Midbrain (tissue), 1 donor: ENCODE results near the gene TMPRSS13.

Experiments
- DNase-seq: peaks from one replicate; lab custom pipeline; 2025; lab: John Stamatoyannopoulos, UW

The TMPRSS13 gene

GRCh38 chr11:117898059-117898458 is 31.1 kb downstream of the TMPRSS13 start:
- no peak for DNase-seq

- DNase-seq: no peak
These were observed 36.6 kb downstream of the TMPRSS13 start for GRCh38 chr11:117892651-117893050.

- DNase-seq: no peak
These were observed 37.8 kb downstream of the TMPRSS13 start for GRCh38 chr11:117891362-117891761.

- no peak for DNase-seq
These were observed 41.0 kb downstream of the TMPRSS13 start for GRCh38 chr11:117888139-117888566.

GRCh38 chr11:117887431-117888138 is 41.6 kb downstream of the TMPRSS13 start:
- no peak for DNase-seq

- no peak for DNase-seq
These were observed 43.4 kb downstream of the TMPRSS13 start for GRCh38 chr11:117885777-117886176.

GRCh38 chr11:117884994-117885393 is 44.2 kb downstream of the TMPRSS13 start:
- no peak for DNase-seq

- DNase-seq: no peak
These were observed 46.1 kb downstream of the TMPRSS13 start for GRCh38 chr11:117883063-117883462.

- DNase-seq: no peak
These were observed 46.8 kb downstream of the TMPRSS13 start for GRCh38 chr11:117882311-117882905.

- no peak for DNase-seq
These were observed 48.0 kb downstream of the TMPRSS13 start for GRCh38 chr11:117881217-117881616.

GRCh38 chr11:117879516-117880480 is 49.4 kb downstream of the TMPRSS13 start:
- DNase-seq: no peak

GRCh38 chr11:117878939-117879475 is 50.2 kb downstream of the TMPRSS13 start:
- no peak for DNase-seq

- no peak for DNase-seq
These were observed 50.8 kb downstream of the TMPRSS13 start for GRCh38 chr11:117878314-117878938.

- DNase-seq: no peak
These were observed 52.0 kb downstream of the TMPRSS13 start for GRCh38 chr11:117877120-117877784.

- peak; percentile 37 for DNase-seq
These were observed 52.7 kb downstream of the TMPRSS13 start, which contains the start of gene FXYD6 for GRCh38 chr11:117876341-117877119. Gene FXYD6, minus strand, starts transcription at chr11:117876658. Its CDS starts 33,882 bp downstream, at chr11:117842776.

- no peak for DNase-seq
These were observed 53.2 kb downstream of the TMPRSS13 start for GRCh38 chr11:117876059-117876340.

GRCh38 chr11:117875382-117876058 is 53.7 kb downstream of the TMPRSS13 start:
- no peak for DNase-seq

GRCh38 chr11:117874910-117875381 is 54.3 kb downstream of the TMPRSS13 start:
- no peak for DNase-seq

GRCh38 chr11:117874253-117874909 is 54.8 kb downstream of the TMPRSS13 start:
- DNase-seq: no peak
